GM19397 (cell line): Measurements from ENCODE around the gene ZNF280B.
"Not testable (repeated sequence)": the region's sequence is repeated elsewhere in the genome, so short reads cannot be mapped to it uniquely, and the experiment has no call there.

Source experiments
- ATAC-seq: cut with Tn5 transposase; IDR thresholded peaks from one replicate; pipeline ENCODE4 v1.9.1; 2021; ENCODE audit warnings: mild to moderate bottlenecking, moderate library complexity; ENCODE audit not compliant: unreplicated experiment

The ZNF280B gene

DNA sequence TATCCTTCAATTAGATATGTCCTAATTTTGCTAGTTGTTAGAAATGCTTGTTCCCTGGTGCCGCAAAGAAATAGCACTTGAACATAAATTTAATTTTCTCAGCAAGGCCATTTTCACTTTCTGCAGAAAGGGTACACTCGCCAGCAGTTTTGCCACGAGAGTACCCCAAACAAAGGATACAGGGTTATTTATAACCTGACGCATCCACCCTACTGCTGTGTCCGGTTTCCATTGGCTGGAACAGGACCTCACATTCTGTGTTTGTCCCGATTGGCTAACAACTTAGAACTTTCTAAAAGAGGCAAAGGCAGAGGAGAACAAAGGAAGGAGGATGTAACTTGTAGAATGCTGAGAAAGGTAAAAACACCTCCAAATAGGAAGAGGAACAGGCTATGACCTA lies 1.4 kb upstream of the ZNF280B start:
- not testable (repeated sequence) for ATAC-seq

DNA sequence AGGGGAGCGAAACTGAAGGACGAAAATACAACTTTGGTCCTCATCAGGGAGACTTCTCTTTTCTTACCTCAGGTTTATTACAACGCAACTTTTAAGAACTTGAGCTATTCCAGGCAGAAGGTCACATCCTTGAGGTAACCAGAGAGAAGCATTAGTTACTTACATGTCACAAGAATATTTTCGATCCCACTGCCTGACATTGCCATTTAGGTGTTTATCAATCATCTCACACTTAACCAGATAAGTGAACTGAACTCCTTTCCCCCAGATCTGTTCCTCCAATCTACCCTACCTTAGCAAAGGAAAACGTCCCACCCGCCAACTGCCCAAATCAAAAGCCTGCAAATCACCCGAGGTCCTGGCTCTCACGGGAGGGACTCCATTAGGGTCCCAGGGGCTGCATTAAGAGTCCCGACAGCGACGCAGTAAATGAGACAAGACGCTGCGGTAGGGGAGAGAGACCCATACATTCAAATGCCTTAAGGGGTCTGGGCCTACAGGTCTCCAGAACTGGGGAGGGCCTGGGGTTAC lies 734 bp downstream of the ZNF280B start:
- no peak for ATAC-seq

DNA sequence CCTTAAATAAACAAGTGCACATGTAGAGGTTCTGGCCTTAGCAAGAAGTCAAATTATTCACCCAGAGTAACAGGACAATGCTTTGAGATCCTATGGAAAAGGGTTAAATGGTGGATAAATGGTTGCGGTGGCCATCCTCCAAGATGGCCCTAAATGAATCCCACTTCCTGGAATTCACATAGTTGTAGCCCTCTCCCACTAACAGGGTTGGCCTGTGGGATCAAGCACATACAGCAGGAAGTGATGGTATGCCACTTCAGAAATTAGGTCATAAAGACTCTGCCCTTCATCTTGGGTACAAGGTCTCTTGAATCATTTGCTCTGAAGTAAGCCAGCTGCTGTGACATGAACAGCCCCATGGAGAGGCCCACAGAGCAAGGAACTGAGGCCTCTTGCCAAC lies 1.8 kb downstream of the ZNF280B start:
- no peak for ATAC-seq

DNA sequence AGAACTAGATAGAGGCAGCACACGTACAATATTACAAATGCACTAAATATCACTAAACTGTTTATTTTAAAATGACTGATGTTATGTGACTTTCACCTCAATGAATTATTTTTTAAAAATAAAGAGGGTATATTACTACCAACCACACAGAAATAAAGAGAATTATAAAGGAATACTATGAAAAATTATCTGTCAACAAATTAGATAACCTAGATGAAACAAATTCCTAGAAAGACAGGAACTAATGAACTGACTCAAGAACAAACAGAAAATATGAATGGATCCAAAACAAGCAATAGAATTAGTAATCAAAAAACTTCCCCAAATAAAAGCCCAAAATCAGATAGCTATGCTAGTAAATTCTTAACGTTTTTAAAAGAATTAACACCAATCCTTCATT lies 10.3 kb downstream of the ZNF280B start:
- ATAC-seq = no peak

DNA sequence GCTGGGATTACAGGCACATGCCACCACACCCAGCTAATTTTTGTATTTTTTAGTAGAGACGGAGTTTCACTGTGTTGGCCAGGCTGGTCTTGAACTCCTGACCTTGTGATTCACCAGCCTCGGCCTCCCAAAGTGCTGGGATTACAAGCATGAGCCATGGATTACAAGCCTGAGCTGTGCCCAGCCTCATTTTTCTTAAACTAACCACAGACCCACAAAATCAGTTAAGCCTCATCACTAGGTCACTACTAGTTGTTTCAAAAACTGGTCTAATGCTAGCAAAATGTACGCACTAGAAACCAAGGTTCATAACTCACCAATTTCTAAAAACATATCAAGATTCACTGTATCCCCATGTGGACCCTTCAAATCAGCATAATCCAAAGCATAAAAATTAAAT lies 17.0 kb downstream of the ZNF280B start:
- ATAC-seq = not testable (repeated sequence)

DNA sequence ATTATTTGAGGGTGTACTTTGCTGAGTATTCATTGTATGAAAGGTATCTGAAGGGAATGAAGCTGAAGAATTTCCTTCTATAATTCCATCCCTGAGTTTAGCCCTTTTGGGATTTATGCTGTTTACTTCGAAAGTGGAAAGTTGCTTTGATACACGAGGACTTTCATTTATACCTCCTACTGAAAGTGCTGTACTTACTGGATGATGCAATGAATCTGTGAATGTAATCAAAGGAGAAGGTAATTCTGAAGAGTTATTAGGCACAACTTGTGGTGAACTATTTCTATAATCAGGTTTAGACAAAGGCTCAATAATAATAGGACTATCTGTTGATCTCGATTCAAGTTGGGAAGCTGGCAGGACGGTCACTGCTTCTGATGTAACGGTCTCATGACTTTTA lies 19.8 kb downstream of the ZNF280B start:
- ATAC-seq = no peak

DNA sequence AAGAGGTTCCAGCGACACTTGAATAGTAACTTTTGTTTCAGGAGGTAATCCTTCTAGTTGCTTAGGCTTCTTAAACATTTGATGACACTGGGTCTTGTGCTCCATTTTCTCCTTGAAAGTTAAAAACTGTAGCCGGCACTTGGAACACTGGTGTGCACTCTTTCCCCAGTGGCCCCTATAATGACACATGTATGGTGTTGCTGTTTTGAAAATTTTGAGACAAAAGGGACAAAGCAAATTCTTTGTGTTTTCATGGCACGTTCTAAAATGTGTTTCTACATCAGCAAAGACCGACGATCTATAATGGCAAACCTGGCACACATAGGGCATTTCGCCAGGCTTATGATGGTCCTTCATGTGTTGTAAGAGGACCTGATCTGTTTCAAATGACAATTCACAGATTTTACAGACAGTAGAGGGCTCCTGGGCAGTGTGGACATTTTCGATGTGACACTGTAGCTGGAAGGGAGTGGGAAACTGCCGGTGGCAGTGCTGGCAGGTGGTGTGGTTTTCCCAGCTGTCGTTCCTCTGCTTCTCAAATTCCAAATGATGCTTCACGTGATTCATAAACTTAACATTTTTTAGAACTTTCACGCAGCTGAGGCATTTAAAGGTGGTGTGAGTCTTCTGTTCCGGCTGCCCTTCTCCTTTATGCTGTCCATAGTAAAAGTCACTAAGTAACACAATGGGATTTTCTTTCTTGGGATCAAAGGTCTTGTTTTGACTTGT lies 20.5 kb downstream of the ZNF280B start:
- ATAC-seq = no peak

DNA sequence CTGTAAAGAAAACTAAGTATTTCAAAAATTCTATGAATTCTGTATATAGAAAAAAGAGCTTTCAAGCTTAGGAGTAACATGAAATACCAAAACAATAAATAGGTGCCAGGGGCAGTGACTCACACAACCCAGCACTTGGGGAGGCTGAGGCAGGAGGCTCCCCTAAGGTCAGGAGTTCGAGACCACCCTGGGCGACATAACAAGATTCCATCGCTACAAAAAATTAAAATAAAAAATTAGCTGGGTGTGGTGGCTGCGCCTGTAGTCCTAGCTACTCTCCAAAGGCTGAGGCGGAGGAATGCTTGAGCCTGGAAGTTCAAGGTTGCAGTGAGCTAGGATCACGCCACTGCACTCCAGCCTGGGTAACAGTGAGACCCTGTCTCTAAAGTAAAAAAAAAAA lies 21.5 kb downstream of the ZNF280B start:
- no peak for ATAC-seq

DNA sequence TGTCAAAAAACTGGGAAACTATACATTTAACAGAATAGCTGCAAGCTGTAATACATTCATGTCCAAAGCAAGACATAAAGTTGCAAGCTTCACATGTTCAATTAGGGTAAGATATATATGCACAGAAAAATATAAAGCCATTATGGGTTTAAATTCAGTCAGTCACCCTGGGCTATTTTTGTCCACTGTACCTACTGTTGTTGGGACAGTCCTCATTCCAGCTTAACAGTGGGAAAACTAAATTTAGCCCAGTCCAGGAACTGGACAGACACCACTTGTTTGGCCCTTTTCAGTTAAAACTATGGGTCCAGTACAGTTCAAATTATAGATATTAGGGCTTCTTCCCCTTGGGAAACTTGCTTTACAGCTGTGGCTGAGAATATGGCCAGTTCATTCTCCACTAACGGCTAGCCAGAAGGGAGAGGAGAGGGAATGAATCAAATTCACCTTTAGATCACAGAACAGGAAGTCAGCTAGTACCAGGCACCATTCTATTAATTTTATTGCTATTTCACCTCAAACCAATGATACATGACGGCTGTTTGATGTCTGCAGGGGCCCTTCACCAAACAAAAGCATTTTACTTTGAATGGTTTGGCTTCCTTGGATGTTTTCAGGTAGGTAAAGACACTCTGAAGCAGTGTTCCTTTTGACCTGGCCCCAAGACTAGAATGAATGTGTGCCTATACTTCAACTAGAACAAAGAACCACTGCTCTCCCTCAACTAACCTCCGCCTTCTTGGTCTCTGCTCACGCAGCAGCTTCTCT lies 22.2 kb downstream of the ZNF280B start:
- no peak for ATAC-seq

DNA sequence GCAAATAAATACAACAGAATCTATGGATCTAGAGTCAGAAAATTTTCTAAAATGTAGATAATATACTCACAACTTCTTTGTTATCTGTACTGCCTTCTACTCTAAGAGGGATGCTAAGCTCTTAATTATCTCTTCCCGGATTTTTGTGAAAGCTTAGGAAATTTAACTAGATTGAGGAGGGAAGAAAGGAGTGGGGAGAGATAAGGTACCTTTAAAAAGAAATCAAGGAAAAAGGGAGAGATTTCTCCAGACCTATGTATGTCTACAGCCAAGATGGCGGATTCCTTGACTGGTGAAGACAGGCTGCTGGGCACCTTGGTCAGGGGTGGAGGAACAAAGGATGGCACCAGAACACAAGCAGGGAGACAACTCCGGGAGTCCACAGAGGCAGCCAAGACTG lies 23.0 kb downstream of the ZNF280B start:
- ATAC-seq = no peak

DNA sequence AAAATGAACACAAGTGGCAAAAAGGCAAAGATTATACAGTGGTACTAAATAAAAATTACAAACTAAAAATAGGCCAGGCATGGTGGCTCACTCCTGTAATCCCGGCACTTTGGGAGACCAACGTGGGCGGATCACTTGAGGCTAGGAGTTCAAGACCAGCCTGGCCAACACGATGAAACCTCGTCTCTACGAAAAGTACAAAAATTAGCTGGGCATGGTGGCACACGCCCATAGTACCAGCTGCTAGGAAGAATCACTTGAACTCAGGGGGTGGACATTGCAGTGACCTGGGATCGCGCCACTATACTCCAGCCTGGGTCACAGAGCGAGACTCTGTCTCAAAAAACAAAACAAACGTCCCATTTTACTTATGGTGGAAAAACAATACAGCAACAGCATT lies 24.5 kb downstream of the ZNF280B start:
- no peak for ATAC-seq

DNA sequence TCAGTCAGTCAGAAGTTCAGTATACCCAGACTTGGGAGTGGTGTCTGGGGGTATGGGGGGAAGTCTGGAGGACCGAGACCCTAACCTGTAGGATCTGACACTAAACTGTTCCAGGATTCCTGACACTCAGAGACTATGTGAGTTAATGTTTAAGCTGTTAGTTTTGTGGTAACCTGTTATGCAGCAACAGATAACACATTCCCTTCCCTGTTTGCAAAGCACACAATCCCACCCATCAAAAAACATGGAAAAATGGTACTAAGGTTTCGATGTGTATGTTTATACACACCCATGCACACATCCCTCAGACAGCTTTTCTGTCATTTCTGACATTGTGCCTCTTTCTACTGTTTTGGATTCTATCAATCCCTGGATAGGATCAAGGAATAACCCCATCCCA lies 27.6 kb downstream of the ZNF280B start:
- ATAC-seq = no peak

DNA sequence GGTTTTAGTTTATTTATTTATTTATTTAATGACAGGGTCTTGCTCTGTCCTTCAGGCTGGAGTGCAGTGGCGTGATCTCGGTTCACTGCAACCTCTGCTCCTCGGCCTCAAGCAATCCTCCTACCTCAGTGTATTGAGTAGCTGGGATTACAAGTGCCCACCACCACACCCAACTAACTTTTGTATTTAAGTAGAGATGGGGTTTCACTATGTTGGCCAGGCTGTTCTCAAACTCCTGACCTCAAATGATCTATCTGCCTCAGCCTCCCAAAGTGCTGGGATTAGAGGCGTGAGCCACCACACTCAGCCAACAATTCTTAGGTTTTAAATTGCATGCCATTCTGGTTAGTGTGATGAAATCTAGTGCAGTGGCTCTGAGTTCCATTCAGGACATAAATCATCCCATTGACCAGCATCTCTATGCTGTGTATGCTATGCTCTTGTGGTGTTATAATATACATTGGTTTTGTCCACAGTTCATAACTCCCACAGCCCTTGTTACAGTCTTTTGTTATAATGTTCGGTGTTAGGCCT lies 28.5 kb downstream of the ZNF280B start:
- ATAC-seq = no peak

DNA sequence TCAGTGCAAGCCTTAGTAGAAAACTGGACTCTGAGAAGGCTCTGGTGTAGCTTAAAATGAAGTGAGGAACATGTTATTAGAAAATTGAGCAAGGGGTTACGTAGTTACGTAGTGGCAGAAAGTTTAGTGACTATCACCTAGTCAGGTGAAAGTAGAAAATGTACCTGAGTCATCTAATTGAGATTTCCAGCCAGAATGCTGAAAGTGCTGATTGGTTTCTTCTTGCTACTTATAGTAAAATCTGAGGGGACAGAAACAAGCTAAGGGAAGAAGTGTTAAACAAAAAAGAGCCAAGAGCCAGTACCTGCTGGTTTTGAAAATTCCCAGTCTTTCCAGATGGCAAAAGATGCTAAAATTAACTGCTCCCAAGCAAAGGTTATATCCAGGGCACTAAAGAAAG lies 29.4 kb downstream of the ZNF280B start:
- ATAC-seq = no peak

DNA sequence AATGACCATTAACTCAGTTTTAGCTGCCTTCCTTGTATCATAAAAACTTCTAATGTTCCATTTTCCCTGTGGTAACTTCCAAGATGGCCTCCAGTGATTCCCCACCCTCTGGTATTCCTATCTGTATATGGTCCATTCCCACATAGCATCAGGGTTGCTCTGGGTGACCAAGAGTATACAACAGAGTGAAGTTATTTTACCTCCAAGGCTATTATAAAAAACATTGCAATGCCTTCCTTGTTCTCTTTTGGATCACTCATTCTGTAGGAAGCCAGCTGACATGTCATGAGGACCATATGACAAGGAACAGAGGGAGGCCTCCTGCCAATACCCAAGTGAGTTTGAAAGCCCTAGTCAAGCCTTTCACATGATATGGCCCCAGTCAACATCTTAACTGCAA lies 30.1 kb downstream of the ZNF280B start:
- no peak for ATAC-seq

DNA sequence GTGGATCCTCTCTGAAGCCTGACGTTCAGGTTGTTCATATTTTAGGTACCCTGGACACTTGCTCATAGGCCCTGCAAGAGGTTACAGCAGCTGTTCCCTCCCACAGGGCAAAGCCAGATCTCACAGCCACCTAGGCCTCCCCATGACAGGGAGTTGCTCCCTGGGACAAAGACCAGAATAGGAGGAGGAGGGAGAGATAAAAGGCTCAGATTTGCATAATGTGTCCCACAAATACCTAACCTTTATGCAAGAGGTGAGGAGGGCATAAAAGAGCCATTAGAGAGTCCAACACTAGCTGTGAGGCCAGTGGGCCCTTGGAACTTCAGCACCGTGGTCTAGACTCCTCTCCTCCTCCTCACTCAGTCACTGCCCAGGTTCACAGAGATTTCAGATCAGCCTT lies 33.8 kb downstream of the ZNF280B start:
- no peak for ATAC-seq

DNA sequence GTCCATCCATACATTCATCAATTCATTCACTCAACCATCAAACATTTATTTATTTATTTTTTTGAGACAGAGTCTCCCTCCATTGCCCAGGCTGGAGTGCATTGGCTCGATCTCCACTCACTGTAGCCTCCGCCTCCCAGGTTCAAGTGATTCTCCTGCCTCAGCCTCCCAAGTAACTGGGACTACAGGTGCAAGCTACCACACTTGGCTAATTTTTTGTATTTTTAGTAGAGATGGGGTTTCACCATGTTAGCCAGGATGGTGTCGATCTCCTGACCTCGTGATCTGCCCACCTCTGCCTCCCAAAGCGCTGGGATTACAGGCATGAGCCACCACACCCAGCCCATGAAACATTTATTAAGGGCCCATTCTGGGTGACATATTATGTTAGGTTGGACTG lies 37.4 kb downstream of the ZNF280B start:
- not testable (repeated sequence) for ATAC-seq

DNA sequence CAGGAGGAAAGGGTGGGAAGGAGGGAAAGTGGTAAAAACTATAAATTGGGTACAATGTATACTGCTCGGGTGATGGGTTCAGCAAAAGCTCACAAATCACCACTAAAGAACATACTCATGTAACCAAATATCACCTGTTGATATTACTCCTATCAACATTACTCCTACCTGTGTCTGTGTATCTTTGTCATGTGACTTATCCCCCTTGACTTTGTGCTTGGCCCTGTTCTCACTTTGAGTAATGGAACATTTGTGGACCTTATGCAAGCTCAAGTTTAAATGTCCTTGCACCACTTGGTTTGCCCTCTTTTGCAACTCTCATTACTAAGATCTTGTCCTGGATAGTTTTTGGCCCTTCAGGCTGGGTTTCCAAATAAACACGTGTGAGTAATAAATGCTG lies 39.0 kb downstream of the ZNF280B start:
- ATAC-seq = no peak

DNA sequence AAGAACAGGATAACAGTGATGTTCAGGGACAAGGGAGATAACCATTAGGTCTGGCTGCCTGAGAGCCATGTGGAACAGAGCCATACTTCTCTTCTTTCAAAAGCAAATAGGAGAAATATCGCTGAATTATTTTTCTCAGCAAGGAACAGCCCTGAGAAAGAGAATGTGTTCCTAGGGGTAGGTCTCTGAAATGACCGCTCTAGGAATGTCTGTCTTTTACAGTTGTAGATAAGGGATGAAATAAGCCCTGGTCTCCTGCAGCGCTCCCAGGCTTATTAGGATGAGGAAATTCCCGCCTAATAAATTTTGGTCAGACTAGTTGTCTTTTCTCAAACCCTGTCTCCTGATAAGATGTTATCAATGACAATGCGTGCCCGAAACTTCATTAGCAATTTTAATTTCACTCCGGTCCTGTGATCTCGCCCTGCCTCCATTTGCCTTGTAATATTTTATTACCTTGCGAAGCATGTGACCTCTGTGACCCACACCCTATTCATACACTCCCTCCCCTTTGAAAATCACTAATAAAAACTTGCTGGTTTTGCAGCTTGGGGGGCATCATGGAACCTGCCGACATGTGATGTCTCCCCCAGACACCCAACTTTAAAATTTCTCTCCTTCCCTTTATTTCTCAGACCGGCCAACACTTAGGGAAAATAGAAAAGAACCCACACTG lies 39.6 kb downstream of the ZNF280B start:
- not testable (repeated sequence) for ATAC-seq

DNA sequence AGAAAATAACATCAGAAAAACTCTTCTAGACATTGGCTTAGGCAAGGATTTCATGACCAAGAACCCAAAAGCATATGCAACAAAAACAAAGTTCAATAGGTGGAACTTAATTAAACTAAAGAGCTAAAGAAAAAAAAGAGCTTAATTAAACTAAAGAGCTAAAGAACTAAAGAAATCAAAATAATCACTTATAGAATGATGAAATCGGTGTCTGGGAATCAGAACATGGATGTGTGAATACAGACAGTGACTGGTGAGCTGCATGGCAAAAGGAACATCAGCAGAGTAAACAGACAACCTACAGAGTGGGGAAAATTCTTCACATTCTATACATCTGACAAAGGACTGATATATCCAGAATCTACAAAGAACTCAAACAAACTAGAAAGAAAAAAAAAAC lies 41.4 kb downstream of the ZNF280B start:
- no peak for ATAC-seq

DNA sequence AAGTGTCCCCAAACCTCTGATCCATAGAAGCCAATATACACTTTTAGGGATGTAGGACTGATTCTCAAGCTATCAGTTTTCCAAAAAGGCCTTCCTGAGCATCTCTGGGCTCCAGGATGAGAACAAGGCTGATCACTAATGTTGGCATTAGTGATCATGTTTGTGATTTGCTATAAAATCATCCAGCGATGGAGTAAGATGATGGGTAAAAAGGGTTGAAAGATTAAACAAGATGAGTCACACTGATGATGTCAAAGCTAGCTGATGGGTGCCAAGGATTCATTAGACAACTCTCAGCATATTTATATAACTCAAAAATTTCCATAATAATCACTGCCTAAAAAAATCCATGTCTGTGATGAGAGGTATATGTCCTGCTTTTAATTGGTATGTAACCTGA lies 42.8 kb downstream of the ZNF280B start:
- ATAC-seq = no peak
